Frontal cortex (tissue), 4 donors: ENCODE data around the gene ADCY2. TPM values are rescaled to one million over a fixed set of nuclear protein-coding genes. Genes with fewer than 3 reads are reported as not detected.
A peak's percentile ranks its signal among the peaks of the same experiment; 100 is the strongest.

Experiments
- DNase-seq, 2 donors: peaks; one replicate each; pipeline ENCODE4 v3.0.0; 2012; ENCODE audit warnings: low spot score in 2 of 2
- FAIRE-seq: peaks from 2 replicates; lab custom pipeline; 2012; peaks lifted over from hg19 to GRCh38; lab: Jason Lieb, UNC
- total RNA-seq: library from RNA; depleted of rRNA; stranded (reverse); fragments of >200 nt; gene quantifications from one replicate; pipeline ENCODE4 v1.2.3, GENCODE V29; 2014
- donor health status: control.
- donor health status: control.
- donor health status: control.

Gene ADCY2
- 20.4 TPM for total RNA-seq

DNA sequence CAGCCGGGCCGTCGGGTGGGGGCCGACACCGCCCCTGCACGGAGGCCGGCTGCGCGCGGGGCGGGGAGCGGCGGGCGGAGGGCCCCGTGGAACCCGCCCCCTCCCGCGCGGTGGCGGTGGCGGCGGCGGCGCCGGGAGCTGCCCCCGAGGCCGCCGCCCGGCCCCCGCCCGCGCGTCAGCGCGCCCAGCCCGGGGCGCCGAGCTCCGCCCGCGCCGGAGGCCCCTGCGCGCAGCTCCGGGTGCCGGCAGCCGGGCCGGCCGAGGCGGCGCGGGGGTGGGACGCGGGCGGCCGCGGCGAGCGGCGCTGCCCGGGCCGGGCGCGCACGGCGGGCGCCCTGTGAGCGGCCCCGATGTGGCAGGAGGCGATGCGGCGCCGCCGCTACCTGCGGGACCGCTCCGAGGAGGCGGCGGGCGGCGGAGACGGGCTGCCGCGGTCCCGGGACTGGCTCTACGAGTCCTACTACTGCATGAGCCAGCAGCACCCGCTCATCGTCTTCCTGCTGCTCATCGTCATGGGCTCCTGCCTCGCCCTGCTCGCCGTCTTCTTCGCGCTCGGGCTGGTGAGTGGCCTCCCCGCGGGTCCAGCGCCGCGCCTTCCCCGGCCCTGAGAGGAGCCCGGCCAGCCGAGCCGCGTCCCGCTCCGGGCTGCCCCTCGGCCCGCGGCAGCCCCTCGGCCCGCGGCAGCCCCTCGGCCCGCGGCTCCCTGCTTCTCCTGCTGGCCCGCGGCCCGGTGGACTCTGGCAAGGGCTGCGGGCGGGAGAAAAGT is at the start of gene ADCY2:
Gene ADCY2, plus strand, starts transcription at position 192 of the 766 bp plus-strand sequence. Its CDS starts 159 bp downstream, at position 351.
- DNase-seq (peak; percentile 40 to 50), FAIRE-seq (no peak)

DNA sequence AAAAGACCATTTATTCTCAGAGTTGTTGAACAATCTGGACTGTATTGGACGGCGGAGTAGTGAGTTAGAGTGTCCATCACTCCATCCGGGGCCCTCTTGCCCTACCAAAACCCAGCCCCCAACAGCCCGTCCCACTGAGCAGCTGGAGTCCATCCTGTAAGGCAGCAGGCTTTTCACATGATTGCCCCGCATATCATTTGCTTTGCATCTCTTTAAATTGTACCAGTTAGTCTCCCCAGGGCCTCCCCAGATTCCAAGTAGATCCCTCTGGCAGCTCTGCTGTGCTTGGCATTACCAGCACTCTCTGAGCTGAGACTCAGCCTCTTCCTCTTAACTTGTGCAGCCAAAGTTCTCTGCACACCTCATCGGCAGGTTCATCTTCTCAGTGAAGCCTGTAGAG is 48.6 kb upstream of the ADCY2 start:
- FAIRE-seq, result no peak
- no peak for DNase-seq

DNA sequence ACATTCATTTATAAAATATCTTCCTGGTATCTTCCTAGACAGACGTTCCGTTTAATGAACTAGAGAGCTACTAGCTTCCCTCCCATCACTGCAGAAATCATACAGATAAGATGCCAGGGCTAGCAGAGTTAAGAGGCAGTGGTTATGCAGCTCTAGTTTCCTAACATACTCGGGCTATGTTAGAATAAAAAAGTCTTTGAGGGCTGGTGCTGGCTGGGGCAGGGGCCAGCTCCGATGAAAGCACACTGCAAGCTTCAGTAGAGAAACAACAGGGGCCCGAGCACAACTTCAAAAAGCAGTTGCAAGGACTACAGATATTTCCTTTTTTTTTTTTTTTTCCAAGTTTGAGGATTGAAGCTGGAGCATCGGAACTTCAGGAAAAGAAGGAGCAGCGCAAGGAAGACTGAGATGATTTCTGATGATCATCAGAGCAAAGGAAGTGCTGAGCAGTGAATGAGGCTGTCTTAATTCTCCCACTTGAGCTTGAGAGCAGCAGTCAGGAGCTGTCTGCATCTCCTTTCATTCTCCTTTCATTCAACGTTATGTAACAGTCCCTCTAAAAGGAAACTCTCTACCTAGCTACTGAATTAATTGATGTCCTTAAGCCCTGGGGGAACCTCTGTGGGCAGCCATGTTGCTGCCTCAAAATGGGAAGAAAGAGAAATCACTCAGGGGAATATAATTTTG is 47.6 kb upstream of the ADCY2 start:
- FAIRE-seq, result no peak
- DNase-seq, result peak in 1 of 2 donors; percentile 18

DNA sequence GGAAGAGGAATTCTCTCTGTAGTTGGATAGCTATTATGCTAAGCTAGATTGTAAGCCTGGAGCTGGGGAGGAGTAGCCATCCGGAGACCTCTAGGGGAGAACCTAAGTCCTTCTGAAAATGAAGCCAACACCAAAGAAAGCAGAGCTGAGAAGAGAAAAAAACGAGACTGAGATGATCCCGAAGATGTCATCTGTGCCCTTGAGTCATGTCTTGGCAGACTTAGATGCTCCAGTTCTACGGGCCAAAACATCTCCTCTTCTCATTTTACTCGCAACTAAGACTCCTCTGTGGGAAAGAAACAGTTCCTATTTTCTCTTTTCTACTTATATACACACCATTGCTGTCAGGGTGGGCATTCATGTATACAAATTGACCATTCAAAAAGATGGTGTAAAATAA is 34.3 kb upstream of the ADCY2 start:
- DNase-seq (no peak), FAIRE-seq (no peak)

DNA sequence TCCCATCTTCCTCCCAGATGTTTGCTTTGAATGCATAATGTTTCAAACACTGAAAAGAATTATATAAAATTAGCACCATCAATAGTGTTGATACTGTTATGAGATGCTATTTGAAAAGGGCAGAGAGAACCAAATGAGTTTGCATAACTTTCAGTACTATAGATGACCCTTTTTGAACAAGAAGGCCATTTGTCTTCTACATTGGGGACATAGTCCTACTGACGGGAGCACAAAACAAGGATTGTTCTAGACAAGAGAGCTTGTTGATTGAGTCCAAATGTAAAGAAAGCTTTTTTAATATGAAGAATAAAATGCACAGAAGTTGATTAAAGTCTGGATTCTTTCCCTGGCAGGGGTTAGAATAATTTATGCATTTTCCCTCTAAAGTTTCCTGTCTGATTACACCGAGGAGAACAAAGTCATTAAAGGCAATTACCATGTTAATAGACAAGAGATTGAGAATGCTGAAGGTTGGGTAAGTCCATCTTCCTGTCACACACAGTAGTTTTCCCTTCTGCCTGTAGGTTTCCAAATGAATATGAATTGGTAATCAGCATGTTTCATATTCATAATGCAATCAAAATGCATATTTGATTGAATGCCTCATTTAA is 32.8 kb upstream of the ADCY2 start:
- no peak for DNase-seq
- no peak for FAIRE-seq

DNA sequence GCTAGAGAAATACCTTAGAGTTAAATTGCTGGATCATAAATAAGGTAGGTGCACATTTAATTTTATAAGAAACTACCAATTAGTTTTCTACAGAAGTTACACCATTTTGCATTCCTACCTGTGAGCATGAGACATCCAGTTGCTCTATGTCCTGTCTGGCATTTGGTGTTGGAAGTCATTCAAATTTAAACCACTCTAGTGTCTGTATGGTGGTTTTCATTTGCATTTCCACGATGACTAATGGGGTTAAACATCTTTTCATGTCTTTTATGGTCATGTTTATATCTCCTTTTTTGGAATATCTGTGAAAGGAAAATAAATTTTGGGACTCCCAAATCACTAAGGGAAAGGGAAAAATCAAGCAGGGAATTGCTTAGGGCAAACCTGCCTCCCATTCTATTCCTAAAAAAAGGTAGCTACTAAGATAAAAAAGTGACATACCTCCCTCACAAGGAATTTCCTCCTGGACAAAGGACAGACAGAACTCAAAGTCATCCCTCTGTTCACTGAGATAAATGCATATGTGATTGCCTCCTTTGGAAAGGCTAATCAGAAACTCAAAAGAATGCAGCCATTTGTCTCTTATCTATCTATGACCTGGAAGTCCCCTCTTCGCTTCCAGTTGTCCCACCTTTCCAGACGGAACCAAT is 31.6 kb upstream of the ADCY2 start:
- FAIRE-seq (no peak), DNase-seq (no peak)

DNA sequence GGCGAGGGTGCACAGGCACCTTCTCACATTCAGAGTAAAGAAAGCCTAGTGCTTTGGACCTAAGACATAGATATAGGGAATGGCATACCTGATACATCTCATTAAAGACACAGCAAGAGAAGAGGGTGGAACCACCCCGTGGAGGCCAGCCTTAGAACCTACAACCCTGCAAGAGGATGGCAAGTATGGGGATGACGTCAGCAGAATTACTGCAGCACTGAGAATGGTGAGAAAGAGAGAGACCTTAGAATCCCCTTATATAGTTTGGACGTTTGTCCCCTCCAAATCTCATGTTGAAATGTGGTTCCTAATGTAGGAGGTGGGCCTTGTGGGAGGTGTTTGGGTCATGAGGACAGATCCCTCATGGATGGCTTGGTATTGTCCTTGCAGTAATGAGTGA is 28.2 kb upstream of the ADCY2 start:
- no peak for FAIRE-seq

DNA sequence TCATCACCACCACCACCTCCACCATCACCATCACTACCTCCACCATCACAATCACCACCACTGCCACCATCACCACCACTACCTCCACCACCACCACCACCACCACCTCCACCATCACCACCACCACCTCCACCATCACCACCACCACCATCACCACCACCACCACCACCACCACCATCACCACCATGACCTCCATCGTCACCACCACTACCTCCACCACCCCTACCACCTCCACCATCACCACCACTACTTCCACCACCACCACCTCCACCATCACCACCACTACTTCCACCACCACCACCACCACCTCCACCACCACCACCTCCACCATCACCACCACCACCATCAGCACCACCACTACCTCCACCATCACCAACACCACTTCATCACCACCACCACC is 23.5 kb upstream of the ADCY2 start:
- DNase-seq (no peak), FAIRE-seq (no peak)

More for the DNA sequence above, 28.2 kb upstream of the ADCY2 start:
- DNase-seq, result no peak

DNA sequence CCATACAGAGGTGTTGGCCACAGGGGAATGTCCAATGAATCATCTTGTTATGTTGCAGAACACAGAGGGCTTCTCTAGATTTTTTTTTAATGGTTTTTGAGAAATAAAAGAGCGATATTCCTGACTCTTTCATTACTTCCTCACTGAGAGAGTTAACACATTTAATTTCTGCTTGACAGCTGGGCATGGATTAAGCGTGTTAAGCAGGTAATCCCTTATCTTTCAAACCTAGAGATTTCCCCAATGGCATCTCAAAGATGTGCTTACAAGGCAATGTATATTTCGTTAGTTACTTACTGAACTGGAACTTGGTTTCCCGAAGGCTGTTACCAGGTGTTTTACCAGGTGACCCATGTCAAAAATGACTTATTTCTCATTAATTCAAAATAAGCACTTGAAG is 21.8 kb upstream of the ADCY2 start:
- DNase-seq, result no peak
- no peak for FAIRE-seq

DNA sequence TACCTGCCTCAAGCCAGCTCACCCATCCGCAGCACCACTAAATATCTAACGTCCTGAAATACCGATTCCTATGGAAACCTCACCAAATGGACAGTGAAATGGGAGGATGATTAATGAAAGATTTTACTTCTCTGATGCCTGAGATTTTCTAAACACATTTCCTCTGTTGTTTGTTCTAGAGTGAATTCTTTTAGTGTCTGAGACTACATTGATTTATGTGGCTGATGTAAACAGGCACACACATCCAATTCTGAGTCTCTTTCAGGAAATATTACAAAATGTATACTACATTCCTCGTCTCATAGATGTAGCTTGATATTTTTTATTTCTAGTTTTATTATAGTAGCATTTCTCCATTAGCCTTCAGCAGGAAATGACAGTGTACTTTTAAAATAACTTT is 20.5 kb upstream of the ADCY2 start:
- FAIRE-seq (no peak), DNase-seq (no peak)

DNA sequence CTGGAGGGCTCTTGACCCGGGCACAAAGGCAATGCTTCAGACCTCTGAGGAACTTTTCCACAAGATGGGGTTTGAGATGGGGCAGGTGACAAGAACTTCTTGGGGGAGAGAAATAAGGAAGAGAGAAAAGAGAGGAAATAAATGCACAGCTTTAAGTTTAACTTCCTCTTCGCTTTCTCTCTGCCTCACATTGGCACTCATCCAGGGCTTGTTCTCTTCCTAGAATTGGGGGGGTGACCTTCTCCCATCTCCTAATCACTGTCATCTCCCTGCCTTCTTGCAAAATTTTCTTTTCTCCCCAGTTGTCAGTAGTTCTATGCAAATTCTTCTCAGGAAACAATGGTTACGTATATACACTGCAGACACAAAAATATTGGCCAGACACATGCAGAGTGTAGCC is 19.1 kb upstream of the ADCY2 start:
- DNase-seq, result no peak
- FAIRE-seq, result no peak

DNA sequence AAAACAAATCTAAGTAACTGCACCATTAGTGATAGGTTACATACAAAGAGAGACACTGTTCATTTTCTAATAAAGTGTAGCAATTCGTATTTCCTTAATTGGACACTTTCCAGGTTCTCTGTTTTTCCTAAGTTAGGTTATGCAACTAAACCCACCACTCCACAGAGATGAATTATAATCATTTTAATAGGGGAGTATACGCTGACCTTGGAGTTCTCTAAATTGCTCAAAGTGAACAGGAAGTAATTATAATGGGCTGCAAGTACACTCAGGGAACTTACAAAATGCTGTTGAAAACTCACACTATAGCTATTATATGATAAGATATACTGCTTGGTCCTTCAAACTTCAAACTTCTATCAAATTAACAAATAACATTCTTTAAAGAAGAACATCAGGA is 18.2 kb upstream of the ADCY2 start:
- DNase-seq, result no peak
- FAIRE-seq, result no peak

DNA sequence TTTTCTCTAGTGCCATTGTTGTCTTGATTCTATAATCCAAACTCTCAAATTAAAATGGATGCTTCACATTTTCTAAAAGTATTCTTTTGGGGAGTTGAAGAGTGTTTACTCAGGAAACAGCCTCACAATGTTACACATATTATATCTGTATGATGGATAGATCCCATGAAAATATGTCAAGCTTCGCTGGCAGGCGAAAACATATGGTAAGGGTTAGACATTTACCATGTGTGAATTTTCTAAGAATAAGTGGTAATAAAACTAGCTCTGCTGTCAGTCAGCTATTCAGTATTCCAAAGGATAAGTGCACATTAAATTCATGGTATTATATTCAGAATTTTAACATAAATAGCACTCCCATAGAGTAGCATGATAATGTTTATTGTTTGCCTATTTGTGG is 13.3 kb upstream of the ADCY2 start:
- FAIRE-seq, result no peak
- DNase-seq, result no peak

DNA sequence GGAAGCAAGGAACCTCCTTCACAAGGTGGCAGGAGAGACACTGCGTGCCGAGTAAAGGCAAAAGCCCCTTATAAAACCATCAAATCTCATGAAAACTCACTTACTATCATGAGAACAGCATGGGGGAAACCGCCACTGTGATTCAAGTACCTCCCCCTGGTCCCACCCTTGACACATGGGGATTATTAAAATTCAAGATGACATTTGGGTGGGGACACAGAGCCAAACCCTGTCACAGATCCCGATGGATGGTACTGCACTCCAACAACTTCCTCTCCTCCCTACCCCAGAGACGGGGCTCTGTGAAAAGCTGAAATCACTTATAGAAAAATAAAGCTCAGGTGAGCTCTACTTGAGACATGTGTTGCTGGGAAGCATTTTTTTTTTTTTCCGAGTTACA is 10.3 kb upstream of the ADCY2 start:
- no peak for DNase-seq
- no peak for FAIRE-seq

DNA sequence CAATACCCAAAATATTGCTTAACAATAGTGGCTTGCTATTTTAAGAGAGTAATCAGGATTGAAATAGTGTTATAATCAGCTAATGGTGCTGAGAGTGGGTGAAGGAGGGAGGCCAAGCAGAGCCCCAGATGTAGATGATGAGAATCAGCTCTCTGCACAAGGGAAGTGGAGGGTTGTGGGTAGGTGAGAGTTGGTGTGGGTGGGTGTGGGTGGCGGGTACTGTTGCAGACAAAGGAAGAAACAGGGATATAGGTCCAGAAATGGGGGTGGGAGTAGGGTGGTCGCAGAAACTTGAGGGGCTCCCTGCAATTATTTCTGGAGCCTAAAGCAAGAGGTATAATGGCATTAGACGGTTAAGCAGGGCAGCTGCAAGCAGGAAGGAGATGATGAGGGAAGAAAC is 7.4 kb upstream of the ADCY2 start:
- FAIRE-seq, result no peak
- no peak for DNase-seq

DNA sequence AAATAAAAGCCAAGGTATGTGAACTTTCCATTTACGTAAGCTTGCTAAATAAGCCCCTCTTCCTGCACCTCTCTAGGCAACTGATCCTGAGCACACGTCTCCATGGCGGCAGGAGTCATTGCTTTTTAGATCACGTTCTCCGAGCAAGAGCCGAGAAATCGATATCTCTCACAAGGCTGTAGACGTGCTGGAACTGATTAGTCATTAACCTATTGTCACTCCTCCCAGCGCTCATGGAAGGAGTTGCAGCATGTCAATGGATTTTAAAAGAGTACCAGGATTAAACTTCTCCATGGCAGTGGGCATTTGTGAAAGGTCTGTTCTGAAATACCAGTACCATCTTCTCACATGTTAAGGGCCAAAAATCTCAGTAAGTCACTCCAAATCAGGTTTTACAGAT is 4.7 kb upstream of the ADCY2 start:
- no peak for FAIRE-seq
- DNase-seq, result no peak

DNA sequence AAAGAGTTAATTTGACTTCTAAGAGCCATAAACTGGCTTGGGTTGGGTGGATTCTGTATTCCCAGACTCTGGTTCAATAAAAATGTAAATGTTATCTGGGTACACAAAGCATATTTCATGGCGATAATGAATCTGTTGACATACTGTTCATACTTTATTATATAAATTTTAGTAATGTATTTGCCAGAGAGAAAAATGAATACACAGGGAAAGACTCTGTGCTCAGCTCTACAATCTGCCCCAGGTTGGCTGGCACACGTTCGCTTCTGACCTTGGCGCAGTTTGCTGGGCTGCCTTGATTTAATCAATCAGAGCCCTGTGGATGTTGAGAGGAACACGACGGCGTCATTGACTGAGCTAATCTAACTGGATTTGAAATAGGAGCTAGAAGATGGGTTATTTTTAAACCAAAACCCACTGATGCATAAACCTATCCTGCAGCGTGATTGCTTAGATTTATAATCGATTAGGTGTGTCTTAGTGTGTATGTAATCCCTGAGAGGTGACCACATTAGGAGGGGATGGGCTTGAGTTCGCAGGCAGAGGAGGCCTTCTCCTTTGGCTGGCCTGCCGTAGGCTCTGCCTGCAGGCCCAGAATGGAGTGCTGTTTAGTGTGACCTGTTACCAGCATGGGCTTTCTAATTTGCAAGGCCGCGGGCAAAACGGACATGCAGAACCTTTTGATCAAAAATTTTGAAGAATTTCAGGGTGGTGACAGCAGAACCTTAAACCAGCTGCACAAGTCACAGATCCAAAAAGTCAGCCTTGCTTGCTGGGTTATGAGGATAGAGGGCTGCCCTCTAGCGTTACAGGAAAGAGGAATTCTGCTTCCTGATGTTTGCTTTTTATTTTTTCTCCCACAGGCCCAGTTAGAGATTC is 3.9 kb upstream of the ADCY2 start:
- DNase-seq (peak in 1 of 2 donors; percentile 40), FAIRE-seq (no peak)

DNA sequence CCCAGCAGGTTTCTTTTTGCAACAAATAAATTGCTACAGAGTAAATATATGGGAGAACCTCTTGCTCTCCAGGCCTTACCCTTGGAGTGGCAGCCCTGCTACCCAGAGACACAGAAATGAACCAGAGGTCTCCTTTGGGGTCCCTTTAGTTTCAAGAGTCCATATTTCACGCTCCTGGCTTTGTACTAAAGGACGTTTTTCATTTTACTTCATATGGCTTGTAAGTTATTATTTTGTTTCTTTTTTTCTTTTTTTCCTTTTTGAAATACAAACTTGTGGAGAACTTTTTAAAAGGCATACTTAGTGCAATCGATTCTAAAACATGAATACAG is 3.3 kb upstream of the ADCY2 start:
- no peak for FAIRE-seq

DNA sequence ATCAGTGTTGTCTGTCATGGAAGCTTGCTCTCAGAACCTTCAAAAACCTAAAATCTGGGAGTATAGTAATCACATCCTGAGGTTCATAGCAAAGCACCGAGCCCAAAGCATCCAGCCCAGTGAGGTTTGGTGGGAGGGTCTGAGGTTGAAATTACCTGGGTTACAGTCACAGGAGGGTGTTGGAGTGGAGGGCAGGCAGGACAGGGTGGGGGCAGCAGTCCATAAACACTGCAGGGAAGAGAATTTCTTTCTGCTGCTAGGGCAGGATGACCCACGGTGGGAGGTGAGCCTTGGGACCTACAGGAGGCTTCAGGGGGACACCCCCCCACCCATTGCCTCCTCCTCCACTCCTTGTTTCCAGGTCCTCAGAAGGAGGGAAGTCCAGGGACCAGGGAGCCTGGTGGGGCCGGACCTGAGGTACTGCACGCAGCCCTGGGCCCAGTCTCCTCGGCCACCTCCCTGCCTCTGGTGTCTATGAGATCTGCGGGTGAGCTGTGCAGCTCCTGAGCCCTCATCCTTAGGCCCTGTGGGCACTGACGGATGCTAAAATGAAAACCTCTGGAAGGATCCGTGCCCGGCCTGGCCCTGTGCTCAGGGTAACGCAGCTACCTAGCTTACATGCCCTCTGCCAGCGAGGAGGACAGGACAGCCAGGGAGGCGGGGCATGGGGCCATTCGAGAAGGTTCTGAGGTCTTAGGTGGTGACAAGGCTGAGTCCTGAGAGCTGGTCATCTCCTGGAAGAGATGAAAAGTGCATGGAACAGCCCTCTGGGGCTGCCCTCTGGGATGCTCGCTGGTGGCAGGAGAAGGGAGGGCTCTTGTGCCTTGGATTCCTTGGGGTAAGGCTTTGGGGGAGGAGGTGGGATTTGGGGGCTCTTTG is 1.8 kb upstream of the ADCY2 start:
- DNase-seq, result no peak
- no peak for FAIRE-seq

More for the DNA sequence above, 3.3 kb upstream of the ADCY2 start:
- no peak for DNase-seq
